GM18508 (cell line): ENCODE results near the gene MLANA.

ENCODE experiments used
- ATAC-seq: cut with Tn5 transposase; IDR thresholded peaks from one replicate; pipeline ENCODE4 v1.9.1; 2021; ENCODE audit warnings: moderate number of reproducible peaks; ENCODE audit not compliant: insufficient read depth, unreplicated experiment

Gene MLANA

DNA sequence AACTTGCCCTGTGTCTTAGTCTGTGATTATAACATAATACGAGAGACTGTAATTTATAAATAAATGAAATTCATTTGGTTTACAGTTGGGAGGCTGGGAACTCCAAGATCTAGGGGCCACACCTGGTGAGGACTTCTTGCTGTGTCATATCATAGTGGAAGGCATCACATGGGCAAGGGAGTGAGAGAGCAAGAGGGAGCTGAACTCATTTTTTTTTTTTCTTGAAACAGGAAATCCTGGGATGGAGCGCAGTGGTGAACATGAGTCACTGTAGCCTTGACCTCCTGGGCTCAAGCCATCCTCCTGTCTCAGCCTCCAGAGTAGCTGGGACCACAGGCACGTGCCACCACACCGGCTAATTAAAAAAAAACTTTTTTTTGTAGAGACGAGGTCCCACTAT lies 7.2 kb downstream of the MLANA start:
- ATAC-seq, result no peak

DNA sequence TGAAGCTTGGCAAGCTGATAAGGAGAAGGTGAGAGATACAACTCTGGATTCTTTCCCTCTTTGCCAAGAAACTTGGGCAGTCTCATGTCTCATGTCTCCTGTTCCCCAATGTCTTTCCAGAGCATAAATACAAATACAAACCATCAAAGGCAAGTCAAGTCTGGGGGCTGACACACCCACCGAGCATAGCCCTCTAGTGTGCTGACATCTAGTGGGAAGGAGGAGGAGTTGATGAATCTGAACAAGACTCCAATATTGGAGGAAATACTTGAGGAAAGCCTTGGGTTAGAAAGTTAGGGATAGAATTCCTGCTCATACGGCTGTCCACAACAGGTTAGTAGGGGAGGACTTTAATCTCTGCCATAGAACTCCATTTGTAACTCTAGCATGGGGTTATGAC lies 8.6 kb downstream of the MLANA start:
- no peak for ATAC-seq

DNA sequence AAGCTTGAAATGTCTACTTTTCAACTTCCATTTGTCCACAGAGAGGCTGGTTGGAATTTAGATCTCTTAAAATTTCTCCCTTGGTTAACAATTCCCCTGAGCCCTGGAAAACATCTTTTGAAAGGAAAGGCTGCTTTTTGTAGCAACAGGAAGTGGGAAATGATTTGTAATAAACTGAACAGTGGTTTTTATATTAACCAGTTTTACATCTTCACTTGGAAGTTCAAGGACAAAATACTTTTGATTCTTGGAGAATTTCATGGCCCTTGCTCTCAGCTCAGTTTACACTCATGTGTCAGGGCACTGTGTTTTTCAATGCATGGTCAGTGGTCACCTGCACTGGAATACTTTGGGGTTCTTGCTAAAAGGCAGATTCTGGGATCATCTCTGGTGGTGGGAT lies 9.9 kb downstream of the MLANA start:
- no peak for ATAC-seq

GRCh38 chr9:5902377-5902776 lies 11.7 kb downstream of the MLANA start:
- no peak for ATAC-seq

- no peak for ATAC-seq
These were observed 18.2 kb downstream of the MLANA start for GRCh38 chr9:5908918-5909317.

DNA sequence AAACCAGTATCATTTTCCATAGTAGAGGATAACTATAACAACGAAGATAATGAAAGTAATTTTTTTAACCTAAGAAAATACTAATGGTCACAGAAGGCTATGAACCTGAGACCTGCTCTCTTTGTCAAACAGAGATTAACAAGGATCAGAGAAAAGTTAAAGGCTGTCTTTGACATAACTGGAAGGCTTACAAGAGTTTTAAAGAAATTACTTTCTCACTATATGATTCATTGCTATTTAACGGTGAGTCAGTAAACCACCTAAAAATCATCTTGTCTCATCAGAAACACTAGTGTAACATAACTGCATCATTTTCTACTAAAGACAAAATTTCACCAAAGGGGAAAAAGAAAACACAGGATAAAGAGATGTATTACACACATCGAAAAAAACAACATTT lies 19.3 kb downstream of the MLANA start:
- no peak for ATAC-seq

GRCh38 chr9:5910413-5911057 lies 19.8 kb downstream of the MLANA start:
- no peak for ATAC-seq

DNA sequence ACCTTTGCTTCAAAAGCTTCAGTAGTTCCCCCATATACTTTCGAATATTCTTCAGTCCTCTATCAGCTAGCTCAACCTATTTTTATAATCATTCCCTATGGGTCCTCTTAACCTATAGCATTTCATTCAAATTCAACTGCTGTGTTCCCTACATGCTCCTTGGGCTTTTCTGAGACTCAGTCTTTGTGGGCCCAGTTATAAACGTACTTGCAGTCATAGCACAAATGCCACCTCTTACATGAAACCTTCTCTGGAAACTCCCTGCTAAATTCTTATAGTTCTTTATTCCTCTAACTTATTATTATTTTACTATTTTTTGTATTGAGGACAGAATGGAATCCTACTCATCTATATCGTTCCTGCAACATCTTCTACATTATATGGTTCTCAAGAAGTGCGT lies 24.7 kb downstream of the MLANA start:
- no peak for ATAC-seq

DNA sequence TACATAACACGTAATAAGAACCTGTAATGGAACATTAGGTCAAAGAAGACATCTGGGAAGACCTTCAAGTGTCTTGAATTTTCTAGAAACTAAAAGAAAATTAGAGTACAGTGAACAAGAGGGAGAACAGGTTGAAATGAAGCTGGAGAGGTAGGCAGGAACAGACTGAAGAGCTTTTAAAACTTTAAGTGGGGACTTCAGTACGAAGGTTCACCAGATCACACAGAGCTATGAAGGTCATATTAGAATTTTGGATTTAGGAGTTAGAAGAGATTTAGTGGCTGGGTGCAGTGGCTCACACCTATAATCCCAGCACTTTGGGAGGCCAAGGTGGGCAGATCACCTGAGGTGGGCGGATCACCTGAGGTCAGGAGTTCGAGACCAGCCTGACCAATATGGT lies 26.6 kb downstream of the MLANA start:
- ATAC-seq, result no peak

DNA sequence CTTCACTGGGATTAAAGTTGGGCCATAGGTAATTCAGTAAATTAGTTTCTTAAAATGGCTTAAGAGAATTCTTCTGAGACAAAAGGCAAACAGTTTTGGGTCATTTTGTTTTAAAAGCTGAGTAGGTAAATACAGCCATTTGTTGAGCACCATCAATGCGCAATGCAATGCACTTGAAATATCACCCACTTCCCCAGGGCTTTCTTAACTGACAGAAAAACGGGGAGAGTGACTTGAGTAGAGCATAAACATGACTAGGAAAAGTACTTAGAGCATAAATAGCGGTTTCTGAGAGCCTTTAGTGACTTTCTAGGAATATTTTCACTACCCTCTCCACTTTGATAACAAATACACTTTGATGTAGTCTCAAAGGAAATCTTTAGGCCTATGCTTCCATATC lies 27.2 kb downstream of the MLANA start:
- ATAC-seq, result no peak

- ATAC-seq, result no peak
These were observed 27.8 kb downstream of the MLANA start for GRCh38 chr9:5918460-5918859.

- peak; percentile 69 for ATAC-seq
These were observed 30.2 kb downstream of the MLANA start for GRCh38 chr9:5920860-5921328.

DNA sequence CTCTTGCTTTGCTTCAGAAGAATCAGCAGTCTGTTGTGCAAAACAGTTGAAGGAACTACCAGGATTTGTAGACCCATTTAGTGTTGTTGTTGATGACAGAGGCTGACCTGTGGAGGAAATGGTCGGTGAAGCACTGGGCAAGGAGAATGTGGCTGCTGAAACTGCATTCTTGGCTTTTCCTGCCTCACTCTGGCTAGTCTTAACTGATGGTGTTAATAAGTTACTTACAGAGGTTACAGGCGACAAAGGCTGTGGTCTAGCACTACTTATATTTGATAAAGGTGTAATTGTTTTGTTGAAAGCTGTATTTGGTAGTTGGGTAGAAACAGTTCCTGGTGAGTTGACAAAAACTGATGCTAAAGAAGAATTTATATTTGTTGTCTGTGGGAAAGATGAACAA lies 31.5 kb downstream of the MLANA start:
- ATAC-seq, result peak; percentile 40

DNA sequence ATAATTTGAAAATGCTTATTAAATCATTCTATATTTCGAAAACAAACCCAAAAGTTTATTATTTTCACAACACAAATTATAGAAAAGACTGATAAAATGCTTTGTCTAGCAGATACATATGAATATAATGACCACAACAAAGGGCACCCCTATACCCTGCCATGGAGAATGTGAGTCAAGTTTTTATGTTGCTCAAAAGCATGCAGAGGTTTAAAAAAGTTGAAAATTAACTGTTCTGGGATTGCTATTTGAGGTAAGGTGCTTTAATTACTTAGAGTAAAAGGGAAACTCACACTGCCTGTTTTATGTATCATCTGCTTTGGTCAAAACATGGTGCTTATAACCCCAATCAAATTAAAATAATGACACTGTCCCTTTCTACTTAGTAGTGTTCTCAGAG lies 41.0 kb downstream of the MLANA start:
- ATAC-seq, result no peak

DNA sequence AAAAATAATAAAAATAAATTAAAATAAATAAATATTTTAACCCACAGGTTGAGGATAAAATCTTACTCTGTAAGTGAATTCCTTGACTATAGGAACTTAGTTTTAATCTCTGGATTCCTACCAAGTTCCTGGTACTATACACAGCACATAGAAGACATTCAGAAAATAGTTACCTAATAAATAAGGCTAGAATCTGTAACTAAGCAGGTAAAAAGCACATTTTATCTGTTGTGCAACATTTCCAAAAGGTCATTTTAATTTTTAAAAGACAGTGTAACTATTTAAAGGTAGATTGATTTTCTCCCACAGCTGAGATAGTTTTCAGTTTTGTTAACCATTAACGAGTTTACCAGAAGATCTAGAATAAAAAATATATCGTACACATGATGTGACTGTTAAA lies 47.8 kb downstream of the MLANA start:
- ATAC-seq, result no peak

- ATAC-seq, result no peak
These were observed 48.8 kb downstream of the MLANA start for GRCh38 chr9:5939530-5939929.

DNA sequence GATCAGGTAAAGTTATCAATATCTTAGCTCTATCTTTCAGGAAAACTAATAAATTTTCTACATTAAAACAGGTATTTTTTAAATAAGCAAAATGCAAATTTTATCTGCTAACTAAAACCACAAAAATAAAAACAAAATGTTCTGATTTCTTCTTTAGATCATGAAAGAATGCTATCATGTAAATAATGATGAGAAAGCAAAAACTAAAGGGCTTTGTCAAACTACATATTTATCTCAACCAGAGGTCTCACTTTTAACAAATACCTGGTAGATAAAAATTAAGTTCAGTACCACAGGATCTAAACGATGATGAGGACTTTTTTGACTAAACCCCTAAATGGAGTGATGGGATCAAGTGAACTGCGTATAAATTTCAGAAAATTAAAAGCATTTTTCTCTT lies 50.5 kb downstream of the MLANA start:
- no peak for ATAC-seq

DNA sequence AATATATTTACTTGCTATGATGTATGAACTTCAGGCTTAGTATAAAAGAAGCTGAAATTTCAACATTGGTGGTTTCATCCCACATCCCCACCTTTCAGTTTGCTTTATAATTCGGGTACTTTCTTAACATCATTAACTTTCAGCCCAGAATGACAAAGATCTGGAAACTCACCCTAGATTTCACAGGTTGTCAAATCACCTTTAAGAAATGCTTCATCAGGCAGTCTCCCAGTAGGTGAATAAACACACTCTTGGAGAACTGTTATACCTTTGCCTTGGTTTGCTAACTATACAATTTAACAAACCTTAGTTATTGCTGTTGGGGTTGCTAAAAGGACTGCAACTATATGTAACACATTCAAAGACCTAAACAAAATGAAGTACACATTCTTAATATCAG lies 54.4 kb downstream of the MLANA start:
- no peak for ATAC-seq

- ATAC-seq, result no peak
These were observed 57.2 kb downstream of the MLANA start for GRCh38 chr9:5947912-5948311.

DNA sequence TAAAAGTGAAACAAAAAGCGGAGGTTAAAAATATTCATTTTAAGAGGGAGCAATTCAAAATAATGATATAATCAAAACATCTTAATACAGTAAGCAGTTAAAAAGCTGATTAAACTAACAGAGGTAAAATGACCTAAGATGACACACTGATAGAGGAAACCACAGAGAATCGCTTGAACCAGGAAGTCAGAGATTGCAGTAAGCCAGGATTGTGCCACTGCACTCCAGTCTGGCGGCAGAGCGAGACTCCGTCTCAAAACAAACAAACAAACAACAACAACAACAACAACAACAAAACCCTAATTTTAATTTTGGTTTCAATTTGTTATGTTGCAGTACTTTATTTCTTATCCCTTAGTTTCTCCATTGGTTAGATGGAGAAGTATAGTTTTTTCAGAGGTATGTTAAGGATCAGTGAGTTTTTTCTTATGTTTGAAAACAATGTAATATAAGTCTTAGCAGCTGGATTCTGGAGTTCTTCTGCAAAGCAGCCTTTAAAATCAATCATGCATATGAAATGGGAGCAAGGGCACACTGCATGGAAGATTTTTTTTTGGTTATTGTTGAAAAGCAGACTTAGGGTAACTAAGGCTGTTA lies 58.5 kb downstream of the MLANA start:
- no peak for ATAC-seq

DNA sequence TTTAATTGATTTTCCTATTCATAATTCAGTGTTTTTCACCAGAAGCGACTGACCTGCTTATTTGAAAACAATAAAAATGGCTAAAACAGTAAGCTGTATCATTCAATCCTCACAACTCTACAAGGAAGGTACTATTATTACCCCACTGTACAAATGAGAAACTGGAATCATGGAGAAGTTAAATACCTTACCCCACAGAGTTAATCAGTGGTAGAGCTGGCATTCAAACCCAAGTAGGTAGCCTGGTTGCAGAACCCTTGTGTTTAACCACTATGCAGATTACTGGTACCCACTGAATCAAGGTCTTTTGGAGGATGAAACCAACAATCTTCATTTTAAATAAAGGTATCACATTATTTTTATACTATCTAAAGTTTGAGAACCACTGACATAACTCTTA lies 59.6 kb downstream of the MLANA start:
- ATAC-seq, result no peak

DNA sequence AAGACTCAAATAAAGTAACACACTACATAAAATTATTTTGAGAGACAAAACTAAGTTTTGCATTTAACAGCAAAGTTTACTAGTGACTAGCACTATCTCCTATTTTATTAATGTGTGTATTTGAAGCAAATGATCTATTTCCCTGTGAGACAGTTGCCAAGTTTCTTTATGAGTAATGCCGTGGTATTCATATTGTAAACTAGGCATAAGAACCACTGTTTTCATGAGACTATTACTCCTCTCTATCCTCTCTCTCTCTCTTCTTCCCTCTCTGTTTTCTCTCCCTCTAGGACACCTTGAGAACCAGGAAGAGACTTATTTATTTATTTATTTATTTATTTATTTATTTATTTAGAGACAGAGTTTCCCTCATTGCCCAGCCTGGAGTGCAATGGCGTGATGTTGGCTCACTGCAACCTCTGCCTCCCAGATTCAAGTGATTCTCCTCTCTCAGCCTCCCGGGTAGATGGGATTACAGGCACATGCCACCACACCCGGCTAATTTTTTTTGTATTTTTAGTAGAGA lies 61.1 kb downstream of the MLANA start:
- ATAC-seq, result no peak
